Smooth muscle cell (in vitro differentiated cells): ENCODE measurements around the gene NOM1. TPM values are rescaled to one million over a fixed set of nuclear protein-coding genes. Genes with fewer than 3 reads are reported as not detected.

Experiments
- DNase-seq: peaks from one replicate; lab custom pipeline; 2025; ENCODE audit not compliant: unreplicated experiment; lab: John Stamatoyannopoulos, UW
- H2AFZ ChIP-seq: fragments of 200-600 bp; sonication (generic); 2 replicates; pipeline ENCODE4 v1.6.0; 2016; ENCODE audit warnings: antibody characterized with exemption, low read depth, mild to moderate bottlenecking
- H3F3A ChIP-seq: fragments of 200-600 bp; sonication (generic); 2 replicates; pipeline ENCODE4 v1.6.0; 2017; ENCODE audit warnings: antibody characterized with exemption, low read depth
- H3K27ac ChIP-seq: fragments of 200-600 bp; sonication (generic); 2 replicates; pipeline ENCODE4 v1.5.1; 2016; ENCODE audit warnings: low read depth, mild to moderate bottlenecking
- H3K27me3 ChIP-seq: fragments of 200-600 bp; sonication (generic); 2 replicates; pipeline ENCODE4 v1.6.1; 2016; ENCODE audit warnings: low read depth, mild to moderate bottlenecking
- H3K36me3 ChIP-seq: fragments of 200-600 bp; sonication (generic); 2 replicates; pipeline ENCODE4 v1.5.1; 2016; ENCODE audit warnings: low read depth
- H3K4me1 ChIP-seq: fragments of 200-600 bp; sonication (generic); 2 replicates; pipeline ENCODE4 v1.5.1; 2016; ENCODE audit warnings: low read depth
- H3K4me2 ChIP-seq: fragments of 200-600 bp; sonication (generic); 2 replicates; pipeline ENCODE4 v1.6.0; 2016; ENCODE audit warnings: mild to moderate bottlenecking
- H3K4me3 ChIP-seq: fragments of 200-600 bp; sonication (generic); 2 replicates; pipeline ENCODE4 v1.5.1; 2016; ENCODE audit warnings: mild to moderate bottlenecking
- H3K79me2 ChIP-seq: fragments of 200-600 bp; sonication (generic); 2 replicates; pipeline ENCODE4 v1.6.0; 2016; ENCODE audit warnings: low read depth, mild to moderate bottlenecking
- H3K9ac ChIP-seq: fragments of 200-600 bp; sonication (generic); 2 replicates; pipeline ENCODE4 v1.6.0; 2016; ENCODE audit warnings: low read depth
- H3K9me3 ChIP-seq: fragments of 200-600 bp; sonication (generic); replicated peaks from 2 replicates; pipeline ENCODE4 v1.5.1; 2016; ENCODE audit warnings: low read depth
- H4K20me1 ChIP-seq: fragments of 200-600 bp; sonication (generic); 2 replicates; pipeline ENCODE4 v1.6.0; 2016; ENCODE audit warnings: low read depth
- CTCF ChIP-seq: fragments of 200-600 bp; sonication (generic); IDR thresholded peaks from 2 replicates; pipeline ENCODE4 v1.5.1; 2017; ENCODE audit warnings: borderline replicate concordance, mild to moderate bottlenecking, antibody characterized with exemption; ENCODE audit not compliant: insufficient read depth, poor library complexity, severe bottlenecking
- WGBS: methylation state at CpG from one replicate; pipeline ENCODE4 v1.1.7; 2016; ENCODE audit warnings: low lambda C conversion rate; 5-methylcytosine and 5-hydroxymethylcytosine counted together
- polyA plus RNA-seq: library from polyadenylated mRNA; unstranded; fragments of >200 nt; fragmentation: Nextera tagmentation; extraction: Ambion mirVana; gene quantifications from 2 replicates; pipeline ENCODE4 v1.2.1, GENCODE V29; 2016
- total RNA-seq: library from RNA; depleted of rRNA; stranded (reverse); fragments of >200 nt; gene quantifications from 2 replicates; pipeline ENCODE4 v1.2.3, GENCODE V29; 2014

NOM1 gene
- total and polyA plus RNA-seq, 2 experiments from 2014 or later, result 9.7 to 11.4 TPM

- DNase-seq, result no peak
- Histone ChIP-seq H3K27me3 (no peaks in the 10 kb centered on the region), H3K4me1 (no peaks in the 10 kb centered on the region), H3K4me3 (no peak overlapping the region), H3K79me2 (peaks cover 38% of the 10 kb centered on the region), H2AFZ (no peak overlapping the region), H3K9ac (no peak overlapping the region), H3K4me2 (no peak overlapping the region), H3K27ac (no peak overlapping the region), H3F3A (no peaks in the 10 kb centered on the region), H4K20me1 (peaks cover 62% of the 10 kb centered on the region), H3K9me3 (no peaks in the 10 kb centered on the region), H3K36me3 (peaks cover 18% of the 10 kb centered on the region)
- TF ChIP-seq CTCF, result no peak
- WGBS, result 94% methylated on average over 2 of the region's 2 CpGs
Observed at GRCh38 chr7:156956727-156957126, 7.2 kb downstream of the NOM1 start.

GRCh38 chr7:156962145-156962544 is 12.6 kb downstream of the NOM1 start:
- WGBS, result 97% methylated on average over 18 of the region's 18 CpGs
- Histone ChIP-seq H3K9me3 (no peaks in the 10 kb centered on the region), H3K27ac (no peak overlapping the region), H3K4me1 (no peaks in the 10 kb centered on the region), H3K9ac (no peak overlapping the region), H4K20me1 (peaks cover 25% of the 10 kb centered on the region), H3K27me3 (no peaks in the 10 kb centered on the region), H3K4me3 (no peak overlapping the region), H3K36me3 (peaks cover 24% of the 10 kb centered on the region), H3F3A (no peaks in the 10 kb centered on the region), H2AFZ (no peak overlapping the region), H3K79me2 (peaks cover 7% of the 10 kb centered on the region), H3K4me2 (no peak overlapping the region)
- TF ChIP-seq CTCF, result no peak
- DNase-seq, result no peak

- DNase-seq, result no peak
- H3F3A ChIP-seq, result no peaks in the 10 kb centered on the region
- no peak overlapping the region for H3K9ac ChIP-seq
- no peaks in the 10 kb centered on the region for H3K4me1 ChIP-seq
- peaks cover 23% of the 10 kb centered on the region for H4K20me1 ChIP-seq
- H3K27ac ChIP-seq, result no peak overlapping the region
- H3K79me2 ChIP-seq, result peaks cover 7% of the 10 kb centered on the region
- peaks cover 24% of the 10 kb centered on the region for H3K36me3 ChIP-seq
- no peaks in the 10 kb centered on the region for H3K27me3 ChIP-seq
- no peak overlapping the region for H3K4me2 ChIP-seq
- no peaks in the 10 kb centered on the region for H3K9me3 ChIP-seq
- no peak overlapping the region for H3K4me3 ChIP-seq
- TF ChIP-seq CTCF, result no peak
- WGBS, result 98% methylated on average over 16 of the region's 16 CpGs
- no peak overlapping the region for H2AFZ ChIP-seq
Observed at GRCh38 chr7:156962897-156963296, 13.4 kb downstream of the NOM1 start.

- H3K4me2 ChIP-seq, result no peak overlapping the region
- no peak overlapping the region for H3K27ac ChIP-seq
- H3K27me3 ChIP-seq, result no peaks in the 10 kb centered on the region
- DNase-seq, result no peak
- H4K20me1 ChIP-seq, result peaks cover 20% of the 10 kb centered on the region
- no peak for TF ChIP-seq CTCF
- no peak overlapping the region for H2AFZ ChIP-seq
- no peaks in the 10 kb centered on the region for H3K9me3 ChIP-seq
- H3K9ac ChIP-seq, result no peak overlapping the region
- no peak overlapping the region for H3K4me3 ChIP-seq
- peaks cover 7% of the 10 kb centered on the region for H3K79me2 ChIP-seq
- 94% methylated on average over 12 of the region's 12 CpGs for WGBS
- H3K4me1 ChIP-seq, result no peaks in the 10 kb centered on the region
- H3K36me3 ChIP-seq, result peaks cover 24% of the 10 kb centered on the region
- H3F3A ChIP-seq, result no peaks in the 10 kb centered on the region
Observed at GRCh38 chr7:156963472-156963871, 14.0 kb downstream of the NOM1 start.
